Adrenal gland (tissue), 12 donors: Measurements from ENCODE around the gene DOLPP1. TPM values are rescaled to one million over a fixed set of nuclear protein-coding genes. Genes with fewer than 3 reads are reported as not detected.
A peak's percentile ranks its signal among the peaks of the same experiment; 100 is the strongest.
"Not testable (repeated sequence)": the region's sequence is repeated elsewhere in the genome, so short reads cannot be mapped to it uniquely, and the experiment has no call there.

Source experiments
- DNase-seq, 7 donors: peaks; one replicate each; pipeline ENCODE4 v3.0.0-alpha.2; 2019 to 2020
- H3K27ac ChIP-seq, 5 donors: fragments of 200-600 bp; sonication (generic) in 4 of 5; 1 replicate in 3 of 5; 2 replicates in 2 of 5; pipeline versions ENCODE4 v1.5.1 to v1.8.0; 2016 to 2020; ENCODE audit warnings: mild to moderate bottlenecking in 1 of 5
- H3K27me3 ChIP-seq: fragments of 200-600 bp; 2 replicates; pipeline ENCODE4 v1.8.0; 2021
- H3K36me3 ChIP-seq, 2 donors: fragments of 200-600 bp; replicated peaks in 1 of 2; 1 replicate in 1 of 2; 2 replicates in 1 of 2; pipeline versions ENCODE4 v1.5.1 to v1.8.0; 2018 to 2022
- H3K4me1 ChIP-seq, 2 donors: fragments of 200-600 bp; replicated peaks in 1 of 2; 1 replicate in 1 of 2; 2 replicates in 1 of 2; pipeline versions ENCODE4 v1.5.1 to v1.8.0; 2018 to 2021
- H3K4me3 ChIP-seq, 4 donors: fragments of 200-600 bp; sonication (generic) in 3 of 4; one replicate each; pipeline ENCODE4 v1.5.1; 2016 to 2018
- H3K9me3 ChIP-seq, 3 donors: fragments of 200-600 bp; sonication (generic) in 1 of 3; replicated peaks in 1 of 3; 1 replicate in 2 of 3; 2 replicates in 1 of 3; pipeline versions ENCODE4 v1.5.1 to v1.8.0; 2016 to 2021
- CTCF ChIP-seq, 6 experiments: fragments of 450-650 bp in 4 of 6; fragments of 200-600 bp in 2 of 6; sonication (generic) in 1 of 6; IDR thresholded peaks; 1 replicate in 5 of 6; 2 replicates in 1 of 6; pipeline versions ENCODE4 v1.5.1 to v1.8.0; 2016 to 2021; ENCODE audit warnings: antibody characterized with exemption in 6 of 6, mild to moderate bottlenecking in 2 of 6, moderate library complexity in 1 of 6
- POLR2A ChIP-seq, 2 donors: fragments of 450-650 bp; IDR thresholded peaks; one replicate each; pipeline ENCODE4 v1.6.1; 2017; ENCODE audit warnings: antibody characterized with exemption in 2 of 2, mild to moderate bottlenecking in 2 of 2, moderate library complexity in 1 of 2
- WGBS, 4 donors: extraction: QIAGEN DNeasy Blood & Tissue Kit in 2 of 4; methylation state at CpG; one replicate each; pipeline versions ENCODE4 v1.1.5 to v1.1.7; 2013 to 2017; 5-methylcytosine and 5-hydroxymethylcytosine counted together
- intact Hi-C, 2 donors: fragments of 100-400 bp; cut with DNase I; formaldehyde crosslinking; loops; one replicate each; pipeline versions ENCODE4 v1.14.1 to v1.15.0; 2022 to 2023
- polyA plus RNA-seq, 3 donors: library from polyadenylated mRNA; stranded (reverse); fragments of 200-250 nt in 2 of 3; fragments of 350-450 nt in 1 of 3; fragmentation: Illumina TruSeq in 1 of 3; extraction: RNeasy Lipid Tissue Mini Kit (QIAGEN cat#74804) in 1 of 3; gene quantifications; one replicate each; pipeline ENCODE4 v1.2.3, GENCODE V29; 2013 to 2014
- total RNA-seq, 9 donors: library from RNA; depleted of rRNA in 4 of 9; stranded (reverse); fragments of >200 nt in 4 of 9; fragments of 120-200 nt in 1 of 9; fragmentation: NEBNext Ultra II Directional in 1 of 9; extraction: Animal tissue kit (Norgen Biotek cat#: 25700) in 1 of 9; gene quantifications; one replicate each; pipeline versions ENCODE4 v1.1.0 to v1.2.4, GENCODE V29; 2013 to 2023
- donor health status: healthy with polysubstance abuse.
- donor health status: Bipolar disorder and iron deficiency.
- donor health status: DM: yes; HTN: yes; CAD: no.
- donor health status: DM: no; HTN: no; CAD: no.
- donor health status: DM: no; HTN: no; CAD: no.
- donor health status: DM: yes; HTN: yes; CAD: no.

Gene DOLPP1
- total and polyA plus RNA-seq, 12 donors, result 4.4 to 31.8 (median 19.2) TPM

GRCh38 chr9:129125478-129125877 is 44.6 kb downstream of the DOLPP1 start:
- DNase-seq, result no peak
- WGBS, 4 donors, result 84 to 93% (median 90%) methylated on average over 8 of the region's 8 CpGs
- intact Hi-C loops, result no loop called here
- no peak for TF ChIP-seq CTCF (IDR thresholded peaks at IDR 0.05)
- TF ChIP-seq POLR2A (IDR thresholded peaks at IDR 0.05), result no peak
- H3K27me3 ChIP-seq, result no peaks in the 10 kb centered on the region
- H3K4me3 ChIP-seq, result no peak overlapping the region
- no peaks in the 10 kb centered on the region for H3K9me3 ChIP-seq
- no peak overlapping the region for H3K27ac ChIP-seq
- peaks cover 0 to 57% of the 10 kb centered on the region in 2 donors for H3K36me3 ChIP-seq
- H3K4me1 ChIP-seq, result peaks cover 5 to 18% of the 10 kb centered on the region in 2 donors

DNA sequence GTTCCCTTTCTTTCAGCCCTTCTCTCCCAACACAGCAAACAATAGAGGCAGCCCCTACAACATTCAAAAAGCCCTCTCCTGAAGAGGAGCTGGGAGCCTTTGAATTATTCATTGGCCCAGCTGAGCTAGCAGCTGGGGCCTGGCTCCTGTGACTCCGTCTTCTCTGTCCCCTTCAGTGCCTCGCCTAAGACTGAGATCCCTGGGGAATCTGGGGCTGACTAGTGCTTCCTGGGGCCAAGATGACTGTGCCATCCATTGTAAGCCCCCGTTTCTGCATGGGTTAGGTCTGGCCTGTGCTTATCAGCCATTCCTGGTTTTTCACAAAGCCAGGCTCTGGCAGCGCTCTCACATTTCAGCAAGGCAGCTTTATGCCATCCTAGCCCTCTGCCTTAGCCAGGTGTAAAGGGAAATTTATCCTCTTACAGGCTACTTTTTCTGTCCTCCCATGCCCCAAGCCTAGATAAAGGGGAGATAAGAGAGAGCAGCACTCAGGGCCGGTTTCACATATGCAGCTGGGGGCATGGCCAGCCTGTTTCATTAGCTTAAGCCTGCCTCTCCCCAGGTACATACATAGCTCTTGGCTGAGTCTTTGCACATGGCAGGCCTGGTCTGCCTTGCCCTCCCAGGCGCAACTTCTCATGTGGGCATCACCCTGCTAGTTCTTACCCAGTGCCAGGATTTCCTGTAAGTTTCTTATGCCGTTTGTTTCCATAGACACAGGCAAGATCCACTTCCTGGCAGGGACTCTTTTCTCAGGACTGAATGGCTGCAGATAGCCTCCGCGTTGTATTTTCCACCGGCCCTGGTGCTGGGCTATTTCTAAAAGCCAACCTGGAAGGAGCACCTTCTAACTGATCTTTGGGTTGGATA is 46.1 kb downstream of the DOLPP1 start:
- no peaks in the 10 kb centered on the region for H3K9me3 ChIP-seq
- no peak overlapping the region for H3K4me3 ChIP-seq
- no peak for DNase-seq
- no peak for TF ChIP-seq CTCF (IDR thresholded peaks at IDR 0.05)
- TF ChIP-seq POLR2A (IDR thresholded peaks at IDR 0.05), result no peak
- peaks cover 0 to 9% of the 10 kb centered on the region in 2 donors for H3K4me1 ChIP-seq
- peaks cover 0 to 49% of the 10 kb centered on the region in 2 donors for H3K36me3 ChIP-seq
- intact Hi-C loops, result no loop called here
- WGBS, 4 donors, result 73 to 84% (median 75%) methylated on average over 8 to 10 of the region's 10 CpGs
- H3K27ac ChIP-seq, result peak overlapping the region in 1 of 5 donors; percentile 47
- no peaks in the 10 kb centered on the region for H3K27me3 ChIP-seq

- Histone ChIP-seq H3K36me3 (peaks cover 0 to 32% of the 10 kb centered on the region in 2 donors), H3K27ac (no peak overlapping the region), H3K9me3 (no peaks in the 10 kb centered on the region), H3K4me3 (no peak overlapping the region), H3K4me1 (peaks cover 0 to 9% of the 10 kb centered on the region in 2 donors), H3K27me3 (no peaks in the 10 kb centered on the region)
- intact Hi-C loops, result no loop called here
- 95 to 100% (median 95%) methylated on average over 5 of the region's 5 CpGs for WGBS, 4 donors
- no peak for TF ChIP-seq POLR2A (IDR thresholded peaks at IDR 0.05)
- TF ChIP-seq CTCF (IDR thresholded peaks at IDR 0.05), result no peak
- no peak for DNase-seq
Measured at GRCh38 chr9:129128689-129129088, 47.8 kb downstream of the DOLPP1 start.

DNA sequence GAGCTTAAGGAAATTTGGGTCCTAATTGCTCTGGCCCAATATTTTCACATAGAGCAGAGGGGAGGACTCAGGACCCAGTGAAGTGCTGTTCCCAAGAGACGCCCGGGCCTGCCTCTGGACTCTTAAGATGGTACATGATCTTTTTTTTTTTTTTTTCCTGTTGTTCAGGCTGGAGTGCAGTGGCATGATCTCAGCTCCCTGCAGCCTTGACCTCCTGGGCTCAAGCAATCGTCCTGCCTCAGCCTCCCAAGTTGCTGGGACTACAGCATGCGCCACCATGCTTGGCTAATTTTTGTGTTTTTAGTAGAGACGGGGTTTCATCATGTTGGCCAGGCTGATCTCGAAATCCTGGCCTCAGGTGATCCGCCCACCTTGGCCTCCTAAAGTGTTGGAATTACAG is 49.4 kb downstream of the DOLPP1 start:
- WGBS, 4 donors, result 63 to 92% (median 74%) methylated on average over 7 of the region's 7 CpGs
- H3K9me3 ChIP-seq, H3K27ac ChIP-seq, H3K27me3 ChIP-seq, H3K4me1 ChIP-seq, H3K4me3 ChIP-seq: not testable (repeated sequence)
- peaks cover 0 to 26% of the 10 kb centered on the region in 2 donors for H3K36me3 ChIP-seq
- peak in 1 of 7 donors; percentile 57 for DNase-seq
- intact Hi-C loops, result loop anchor here in 1 of 2 donors (10.0 kb wide), 1 partner anchor 605 kb away; no protein-coding TSS in a partner anchor
